HG02798 (cell line): ENCODE data around the gene CACNB3.
"Not testable (repeated sequence)": the region's sequence is repeated elsewhere in the genome, so short reads cannot be mapped to it uniquely, and the experiment has no call there.

Source experiments
- ATAC-seq: cut with Tn5 transposase; IDR thresholded peaks from one replicate; pipeline ENCODE4 v1.9.1; 2021; ENCODE audit warnings: mild to moderate bottlenecking; ENCODE audit not compliant: unreplicated experiment, poor library complexity

CACNB3 gene

GRCh38 chr12:48851883-48852733, 33.8 kb downstream of the CACNB3 start, which contains the start of gene DDX23:
DDX23 (minus strand) TSS chr12:48852163; CDS start chr12:48845782, 6,381 bp downstream.
- peak; percentile 96 for ATAC-seq

GRCh38 chr12:48852734-48853688, 34.7 kb downstream of the CACNB3 start:
- peak; percentile 34 for ATAC-seq

- no peak for ATAC-seq
Measured at GRCh38 chr12:48854488-48854887, 36.2 kb downstream of the CACNB3 start.

GRCh38 chr12:48854932-48855331, 36.6 kb downstream of the CACNB3 start:
- ATAC-seq: not testable (repeated sequence)

GRCh38 chr12:48856379-48856778, 38.1 kb downstream of the CACNB3 start:
- no peak for ATAC-seq

GRCh38 chr12:48857278-48857994, 39.1 kb downstream of the CACNB3 start:
- ATAC-seq: peak; percentile 32

- ATAC-seq: no peak
Measured at GRCh38 chr12:48858043-48858442, 39.7 kb downstream of the CACNB3 start.

- no peak for ATAC-seq
Measured at GRCh38 chr12:48859607-48860006, 41.3 kb downstream of the CACNB3 start.

- ATAC-seq: not testable (repeated sequence)
Measured at GRCh38 chr12:48860236-48860635, 41.9 kb downstream of the CACNB3 start.

- ATAC-seq: no peak
Measured at GRCh38 chr12:48861111-48861510, 42.8 kb downstream of the CACNB3 start.

- no peak for ATAC-seq
Measured at GRCh38 chr12:48862760-48863159, 44.5 kb downstream of the CACNB3 start.

GRCh38 chr12:48863291-48863690, 45.0 kb downstream of the CACNB3 start:
- ATAC-seq: no peak

GRCh38 chr12:48865281-48866051, 47.2 kb downstream of the CACNB3 start, which contains the start of gene RND1:
RND1 (minus strand) TSS chr12:48865870; CDS start chr12:48865767, 103 bp downstream.
- peak; percentile 94 for ATAC-seq

- ATAC-seq: peak; percentile 29
Measured at GRCh38 chr12:48866052-48866711, 47.9 kb downstream of the CACNB3 start.

GRCh38 chr12:48868451-48868850, 50.2 kb downstream of the CACNB3 start:
- no peak for ATAC-seq

- no peak for ATAC-seq
Measured at GRCh38 chr12:48869191-48869590, 50.9 kb downstream of the CACNB3 start.

- no peak for ATAC-seq
Measured at GRCh38 chr12:48873096-48873495, 54.8 kb downstream of the CACNB3 start.

GRCh38 chr12:48873534-48873933, 55.2 kb downstream of the CACNB3 start:
- not testable (repeated sequence) for ATAC-seq
